ENCODE results near the gene SLC2A9.

GRCh38 chr4:9894644-9895332 lies 126.5 kb downstream of the SLC2A9 start:
- TF ChIP-seq FOXK2 (IDR thresholded peaks at IDR 0.05) (no peak), FOXM1 (IDR thresholded peaks at IDR 0.05; ENCODE audit: borderline replicate concordance) (no peak), CTBP1 (IDR thresholded peaks at IDR 0.05; ENCODE audit: borderline replicate concordance) (no peak), HDGF (IDR thresholded peaks at IDR 0.05; ENCODE audit: borderline replicate concordance) (no peak), SUZ12 (IDR thresholded peaks at IDR 0.05) (no peak), NFRKB (IDR thresholded peaks at IDR 0.05) (no peak), TARDBP (IDR thresholded peaks at IDR 0.05) (no peak), BHLHE40 (IDR thresholded peaks at IDR 0.05; ENCODE audit: borderline replicate concordance) (no peak), L3MBTL2 (conservative IDR thresholded peaks at IDR 0.05) (no peak), FOXA1 (IDR thresholded peaks at IDR 0.05) (no peak), ELF4 (IDR thresholded peaks at IDR 0.05) (no peak), ZNF384 (IDR thresholded peaks at IDR 0.05) (no peak), SP1 (IDR thresholded peaks at IDR 0.05) (no peak)
